RCC 7860 (cell line): ENCODE data around the gene ARL6IP6.

Experiments used
- DNase-seq: peaks from one replicate; pipeline ENCODE4 v3.0.0-alpha.2; 2015; ENCODE audit warnings: low spot score
- FAIRE-seq: peaks from 2 replicates; lab custom pipeline; 2012; peaks lifted over from hg19 to GRCh38; lab: Jason Lieb, UNC

The ARL6IP6 gene

GRCh38 chr2:152718076-152718908 lies at the start of gene ARL6IP6:
ARL6IP6 (plus strand) TSS chr2:152718620; CDS start chr2:152718625, 5 bp downstream.
- peak; percentile 79 for DNase-seq
- FAIRE-seq, result no peak

GRCh38 chr2:152674334-152674733 lies 44.1 kb upstream of the ARL6IP6 start:
- no peak for DNase-seq
- no peak for FAIRE-seq

GRCh38 chr2:152676461-152676860 lies 42.0 kb upstream of the ARL6IP6 start:
- FAIRE-seq (no peak), DNase-seq (no peak)

GRCh38 chr2:152678808-152679207 lies 39.6 kb upstream of the ARL6IP6 start:
- FAIRE-seq, result no peak
- no peak for DNase-seq

GRCh38 chr2:152682663-152683062 lies 35.8 kb upstream of the ARL6IP6 start:
- FAIRE-seq, result no peak
- DNase-seq, result no peak

GRCh38 chr2:152683400-152683799 lies 35.0 kb upstream of the ARL6IP6 start:
- FAIRE-seq (no peak), DNase-seq (no peak)

GRCh38 chr2:152686321-152686720 lies 32.1 kb upstream of the ARL6IP6 start:
- FAIRE-seq, result no peak
- DNase-seq, result no peak

GRCh38 chr2:152693033-152693432 lies 25.4 kb upstream of the ARL6IP6 start:
- DNase-seq (no peak), FAIRE-seq (no peak)

- DNase-seq (peak; percentile 76), FAIRE-seq (peak; percentile 89)
Measured at GRCh38 chr2:152694161-152694661, 24.2 kb upstream of the ARL6IP6 start.

- DNase-seq (no peak), FAIRE-seq (no peak)
Measured at GRCh38 chr2:152695763-152696162, 22.7 kb upstream of the ARL6IP6 start.

- no peak for DNase-seq
- FAIRE-seq, result no peak
Measured at GRCh38 chr2:152696476-152696875, 21.9 kb upstream of the ARL6IP6 start.

GRCh38 chr2:152701198-152701597 lies 17.2 kb upstream of the ARL6IP6 start:
- no peak for DNase-seq
- no peak for FAIRE-seq

GRCh38 chr2:152706477-152707021 lies 11.9 kb upstream of the ARL6IP6 start:
- FAIRE-seq (no peak), DNase-seq (no peak)

- FAIRE-seq (no peak), DNase-seq (no peak)
Measured at GRCh38 chr2:152708742-152709141, 9.7 kb upstream of the ARL6IP6 start.

- DNase-seq, result no peak
Measured at GRCh38 chr2:152710713-152711112, 7.7 kb upstream of the ARL6IP6 start.

GRCh38 chr2:152715112-152715511 lies 3.3 kb upstream of the ARL6IP6 start:
- no peak for FAIRE-seq
- no peak for DNase-seq

More at GRCh38 chr2:152710713-152711112, 7.7 kb upstream of the ARL6IP6 start:
- no peak for FAIRE-seq

GRCh38 chr2:152715854-152716428 lies 2.5 kb upstream of the ARL6IP6 start:
- DNase-seq (peak; percentile 44), FAIRE-seq (peak; percentile 53)

GRCh38 chr2:152716805-152717227 lies 1.6 kb upstream of the ARL6IP6 start:
- DNase-seq (no peak), FAIRE-seq (no peak)

- FAIRE-seq, result peak; percentile 83
Measured at GRCh38 chr2:152717228-152718075, 968 bp upstream of the ARL6IP6 start, which contains the start of gene PRPF40A. PRPF40A (minus strand) TSS chr2:152717461; CDS start chr2:152717439, 22 bp downstream.

GRCh38 chr2:152718909-152719645 lies 657 bp downstream of the ARL6IP6 start:
- FAIRE-seq (peak; percentile 39), DNase-seq (peak; percentile 39)

More at GRCh38 chr2:152717228-152718075, 968 bp upstream of the ARL6IP6 start, which contains the start of gene PRPF40A:
- peak; percentile 96 for DNase-seq
